Measurements from ENCODE around the gene TPCN1. TPM values are rescaled to one million over a fixed set of nuclear protein-coding genes. Genes with fewer than 3 reads are reported as not detected.

Gene TPCN1
- total RNA-seq, 1 experiment from 2014 or later: 29.7 TPM

DNA sequence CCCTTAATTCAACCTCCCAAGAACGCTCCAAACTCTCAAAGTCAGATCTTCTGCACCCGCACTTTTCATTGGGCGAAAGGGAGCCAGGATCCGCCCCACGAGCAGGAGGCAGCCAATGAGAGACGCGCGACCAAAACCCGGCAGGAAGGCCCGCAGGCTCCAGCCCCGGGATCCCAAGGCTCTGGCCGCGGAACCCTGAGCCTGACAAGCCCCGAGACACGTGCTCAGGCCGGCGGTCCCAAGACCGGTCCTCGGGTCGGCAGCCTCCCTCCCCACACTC lies 36.4 kb upstream of the TPCN1 start:
- H3K9me3 ChIP-seq (ENCODE audit: control insufficient read depth in 1 of 2, insufficient read depth in 1 of 2, low read depth in 1 of 2, low read length in 2 of 2): no peaks in the 10 kb centered on the region
- TF ChIP-seq TCF7L2 (IDR thresholded peaks at IDR 0.05; ENCODE audit: borderline replicate concordance, extremely low read depth, insufficient read depth, insufficient read length) (no peak), RAD21 (IDR thresholded peaks at IDR 0.05; ENCODE audit: low read depth) (no peak), SP1 (IDR thresholded peaks at IDR 0.05; ENCODE audit: low read depth) (peak; percentile 63), EGR1 (IDR thresholded peaks at IDR 0.05; ENCODE audit: low read depth) (no peak), ATF3 (IDR thresholded peaks at IDR 0.05) (no peak), POLR2AphosphoS5 (IDR thresholded peaks at IDR 0.05; ENCODE audit: low read depth, low read length) (peak; percentile 82)
- peak overlapping the region; percentile 95 for H3K27ac ChIP-seq (ENCODE audit: low read depth, low read length)
- ChIA-PET POLR2A (interaction anchor here (1.3 to 2.5 kb wide), 3 partner anchors 10 to 37 kb away, joined by 3 to 15 read pairs (median 5); partner anchors contain the start of gene TPCN1), RAD21 (ENCODE audit: low non-redundant PET in 1 of 2, low total read pairs in 2 of 2, uncharacterized antibody in 2 of 2, unreplicated experiment in 2 of 2) (no interaction called here), CTCF (interaction anchor here (1.2 to 3.7 kb wide), 3 partner anchors 10 to 241 kb away, joined by 3 to 16 read pairs (median 4); no protein-coding TSS in a partner anchor)
- no peaks in the 10 kb centered on the region; the same call in 1 of the 2 replicates for H4K20me1 ChIP-seq (ENCODE audit: insufficient read depth)
- H3K9me2 ChIP-seq (ENCODE audit: insufficient read depth): no peaks in the 10 kb centered on the region
- H3K4me3 ChIP-seq (replicated peaks in 1 of 2; ENCODE audit: low read depth in 1 of 2, low read length in 2 of 2): peak overlapping the region; percentile 87 to 89
- H3K27me3 ChIP-seq (ENCODE audit: insufficient read depth, low read length): no peaks in the 10 kb centered on the region
- H3K4me1 ChIP-seq (ENCODE audit: control insufficient read depth in 1 of 2, insufficient read depth in 2 of 2, low read length in 2 of 2): peaks cover 8 to 42% of the 10 kb centered on the region in 2 experiments; a peak in 3 of 4 replicates
- H2AFZ ChIP-seq (ENCODE audit: low read depth, low read length, poor library complexity, severe bottlenecking): no peak overlapping the region
- TSS peak; percentile 64 for BruUV-seq (replicated peaks)
- ATAC-seq (peak; percentile 87), DNase-seq (ENCODE audit: low read depth, low spot score) (peak; percentile 76)
- H3K9ac ChIP-seq (ENCODE audit: low read length): peak overlapping the region; percentile 100
- peaks cover 81% of the 10 kb centered on the region for H3K79me2 ChIP-seq (ENCODE audit: insufficient read depth, low read length)
- H3K36me3 ChIP-seq (ENCODE audit: control insufficient read depth in 1 of 2, insufficient read depth in 2 of 2, low read length in 2 of 2): peaks cover 8 to 30% of the 10 kb centered on the region in 2 experiments
- peak overlapping the region; percentile 83 for H3K4me2 ChIP-seq (ENCODE audit: low read length)
- intact Hi-C loops (cut with micrococcal nuclease): loop anchor here (2.0 kb wide), 1 partner anchor 48 kb away; no protein-coding TSS in a partner anchor

GRCh38 chr12:113185180-113186032 lies 35.9 kb upstream of the TPCN1 start, which contains the start of the genes DDX54 and RITA1:
Gene DDX54 (minus strand): TSS chr12:113185478. CDS start chr12:113185451, 27 bp downstream.
Gene RITA1 (plus strand): TSS chr12:113185721. CDS start chr12:113186747, 1,026 bp downstream.
- Histone ChIP-seq H3K9ac (ENCODE audit: low read length) (peak within 1 kb of the TSS; percentile 100), H3K4me2 (ENCODE audit: low read length) (peak within 1 kb of the TSS; percentile 83), H3K27me3 (ENCODE audit: insufficient read depth, low read length) (no peaks in the 10 kb centered on the region), H3K9me3 (ENCODE audit: control insufficient read depth in 1 of 2, insufficient read depth in 1 of 2, low read depth in 1 of 2, low read length in 2 of 2) (no peaks in the 10 kb centered on the region), H4K20me1 (ENCODE audit: insufficient read depth) (no peaks in the 10 kb centered on the region; the same call in 1 of the 2 replicates), H3K36me3 (ENCODE audit: control insufficient read depth in 1 of 2, insufficient read depth in 2 of 2, low read length in 2 of 2) (peaks cover 4 to 24% of the 10 kb centered on the region in 2 experiments; a peak in 3 of 4 replicates), H3K79me2 (ENCODE audit: insufficient read depth, low read length) (peaks cover 75% of the 10 kb centered on the region), H3K9me2 (ENCODE audit: insufficient read depth) (no peaks in the 10 kb centered on the region), H3K27ac (ENCODE audit: low read depth, low read length) (peak within 1 kb of the TSS; percentile 95), H2AFZ (ENCODE audit: low read depth, low read length, poor library complexity, severe bottlenecking) (no peak within 1 kb of the TSS), H3K4me3 (replicated peaks in 1 of 2; ENCODE audit: low read depth in 1 of 2, low read length in 2 of 2) (peak within 1 kb of the TSS; percentile 87 to 89), H3K4me1 (ENCODE audit: control insufficient read depth in 1 of 2, insufficient read depth in 2 of 2, low read length in 2 of 2) (peaks cover 10 to 43% of the 10 kb centered on the region in 2 experiments; a peak in 3 of 4 replicates)
- DNase-seq (ENCODE audit: low read depth, low spot score): peak; percentile 78
- TF ChIP-seq POLR2AphosphoS5 (IDR thresholded peaks at IDR 0.05; ENCODE audit: low read depth, low read length) (peak; percentile 73; the same call in 1 of the 2 replicates), ELF1 (IDR thresholded peaks at IDR 0.05; ENCODE audit: borderline replicate concordance, low read depth) (no peak; the same call in 1 of the 2 replicates), EZH2phosphoT487 (IDR thresholded peaks at IDR 0.05; ENCODE audit: borderline replicate concordance) (no peak), ZFX (IDR thresholded peaks at IDR 0.05) (peak; percentile 98), SP1 (IDR thresholded peaks at IDR 0.05; ENCODE audit: low read depth) (peak; percentile 84), SRF (IDR thresholded peaks at IDR 0.05; ENCODE audit: low read depth) (no peak; the same call in 1 of the 2 replicates), CEBPB (IDR thresholded peaks at IDR 0.05; ENCODE audit: low read depth) (no peak), TCF7L2 (IDR thresholded peaks at IDR 0.05; ENCODE audit: borderline replicate concordance, extremely low read depth, insufficient read depth, insufficient read length) (peak; percentile 71), MAX (IDR thresholded peaks at IDR 0.05) (peak; percentile 95), POLR2A (IDR thresholded peaks at IDR 0.05; ENCODE audit: borderline replicate concordance, extremely low read depth, insufficient read depth, insufficient read length) (peak; percentile 57), YY1 (IDR thresholded peaks at IDR 0.05; ENCODE audit: extremely low read depth, insufficient replicate concordance, low read depth, low read length) (peak; percentile 94), CBX3 (IDR thresholded peaks at IDR 0.05; ENCODE audit: low read depth) (peak; percentile 48; the same call in 1 of the 2 replicates), ZNF274 (IDR thresholded peaks at IDR 0.05; ENCODE audit: low read depth, low read length) (no peak), SIN3A (IDR thresholded peaks at IDR 0.05; ENCODE audit: low read depth) (peak; percentile 85), EGR1 (IDR thresholded peaks at IDR 0.05; ENCODE audit: low read depth) (peak; percentile 60), JUND (IDR thresholded peaks at IDR 0.05) (peak; percentile 73; the same call in 1 of the 2 replicates)
- POLR2A ChIA-PET: interaction anchor here (1.3 to 2.5 kb wide), 3 partner anchors 9 to 36 kb away, joined by 3 to 15 read pairs (median 5); partner anchors contain the start of gene TPCN1
- RAD21 ChIA-PET (ENCODE audit: low non-redundant PET in 1 of 2, low total read pairs in 2 of 2, uncharacterized antibody in 2 of 2, unreplicated experiment in 2 of 2): no interaction called here
- intact Hi-C loops (cut with micrococcal nuclease): loop anchor here (2.0 kb wide), 1 partner anchor 49 kb away; no protein-coding TSS in a partner anchor
- CTCF ChIA-PET: interaction anchor here (1.2 to 3.7 kb wide), 3 partner anchors 10 to 240 kb away, joined by 3 to 16 read pairs (median 4); no protein-coding TSS in a partner anchor
- peak; percentile 73 for ATAC-seq
- BruUV-seq (replicated peaks): no TSS peak

Data from HCT116 (cell line).